ENCODE results near the gene TIGIT. TPM values are rescaled to one million over a fixed set of nuclear protein-coding genes. Genes with fewer than 3 reads are reported as not detected.
"Not testable (repeated sequence)": the region's sequence is repeated elsewhere in the genome, so short reads cannot be mapped to it uniquely, and the experiment has no call there.

The TIGIT gene
- total RNA-seq, 1 donor from 2014 or later, result not detected

DNA sequence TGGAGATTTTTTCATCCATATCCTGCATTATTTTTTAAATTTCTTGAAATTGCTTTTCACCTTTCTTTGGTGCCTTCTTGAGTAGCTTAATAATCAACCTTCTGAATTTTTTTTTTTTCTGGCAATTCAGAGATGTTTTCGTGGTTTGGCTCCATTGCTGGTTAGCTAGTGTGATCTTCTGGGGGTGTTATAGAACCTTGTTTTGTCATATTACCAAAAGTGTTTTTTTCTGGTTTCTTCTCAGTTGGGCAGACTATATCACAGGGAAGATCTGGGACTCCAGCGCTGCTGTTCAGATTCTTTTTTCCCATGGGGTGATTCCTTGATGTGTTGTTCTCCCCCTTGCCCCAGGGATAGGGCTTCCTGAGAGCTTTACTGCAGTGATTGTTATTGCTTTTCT, 23.8 kb upstream of the TIGIT start:
- H3K9me3 Mint-ChIP-seq, result peaks cover 13% of the 10 kb centered on the region
- H3K4me1 Mint-ChIP-seq, result no peaks in the 10 kb centered on the region
- DNase-seq (ENCODE audit: low read depth, low spot score), result no peak
- peaks cover 9% of the 10 kb centered on the region for H3K36me3 Mint-ChIP-seq (ENCODE audit: low read depth)
- no peak overlapping the region for H3K4me3 Mint-ChIP-seq
- no peak overlapping the region for H3K27ac Mint-ChIP-seq (ENCODE audit: unreplicated experiment)
- TF ChIP-seq, protein P1, sequence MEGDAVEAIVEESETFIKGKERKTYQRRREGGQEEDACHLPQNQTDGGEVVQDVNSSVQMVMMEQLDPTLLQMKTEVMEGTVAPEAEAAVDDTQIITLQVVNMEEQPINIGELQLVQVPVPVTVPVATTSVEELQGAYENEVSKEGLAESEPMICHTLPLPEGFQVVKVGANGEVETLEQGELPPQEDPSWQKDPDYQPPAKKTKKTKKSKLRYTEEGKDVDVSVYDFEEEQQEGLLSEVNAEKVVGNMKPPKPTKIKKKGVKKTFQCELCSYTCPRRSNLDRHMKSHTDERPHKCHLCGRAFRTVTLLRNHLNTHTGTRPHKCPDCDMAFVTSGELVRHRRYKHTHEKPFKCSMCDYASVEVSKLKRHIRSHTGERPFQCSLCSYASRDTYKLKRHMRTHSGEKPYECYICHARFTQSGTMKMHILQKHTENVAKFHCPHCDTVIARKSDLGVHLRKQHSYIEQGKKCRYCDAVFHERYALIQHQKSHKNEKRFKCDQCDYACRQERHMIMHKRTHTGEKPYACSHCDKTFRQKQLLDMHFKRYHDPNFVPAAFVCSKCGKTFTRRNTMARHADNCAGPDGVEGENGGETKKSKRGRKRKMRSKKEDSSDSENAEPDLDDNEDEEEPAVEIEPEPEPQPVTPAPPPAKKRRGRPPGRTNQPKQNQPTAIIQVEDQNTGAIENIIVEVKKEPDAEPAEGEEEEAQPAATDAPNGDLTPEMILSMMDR (conservative IDR thresholded peaks at IDR 0.05), result no peak
- H3K27me3 Mint-ChIP-seq (ENCODE audit: low read depth), result no peaks in the 10 kb centered on the region

- H3K36me3 Mint-ChIP-seq (ENCODE audit: low read depth), result peaks cover 9% of the 10 kb centered on the region
- no peaks in the 10 kb centered on the region for H3K27me3 Mint-ChIP-seq (ENCODE audit: low read depth)
- TF ChIP-seq, protein P1 (conservative IDR thresholded peaks at IDR 0.05), result no peak
- peaks cover 16% of the 10 kb centered on the region for H3K9me3 Mint-ChIP-seq
- H3K27ac Mint-ChIP-seq (ENCODE audit: unreplicated experiment), result no peak overlapping the region
- no peak overlapping the region for H3K4me3 Mint-ChIP-seq
- no peak for DNase-seq (ENCODE audit: low read depth, low spot score)
- no peaks in the 10 kb centered on the region for H3K4me1 Mint-ChIP-seq
Measured at GRCh38 chr3:114272271-114272670, 21.6 kb upstream of the TIGIT start.

DNA sequence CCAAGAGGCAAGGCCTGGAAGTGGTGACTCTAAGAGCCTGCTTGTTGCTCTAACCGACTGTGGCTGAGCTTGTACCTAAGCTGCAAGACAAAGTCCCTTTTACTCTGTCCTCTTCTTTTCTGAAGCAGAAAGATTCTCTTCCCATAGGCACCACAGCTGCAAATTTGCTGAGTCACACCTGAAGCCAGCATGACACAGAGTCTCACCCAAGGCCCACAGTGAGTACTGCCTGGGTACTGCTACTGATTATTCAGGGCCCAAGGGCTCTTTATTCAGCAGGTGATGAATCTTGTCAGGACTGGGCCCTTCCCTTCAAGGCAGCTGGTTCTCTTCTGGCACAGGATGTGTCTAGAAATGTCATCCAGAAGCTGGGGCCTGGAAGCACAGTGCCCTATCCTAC, 18.9 kb upstream of the TIGIT start:
- no peaks in the 10 kb centered on the region for H3K4me1 Mint-ChIP-seq
- no peak for DNase-seq (ENCODE audit: low read depth, low spot score)
- no peaks in the 10 kb centered on the region for H3K27me3 Mint-ChIP-seq (ENCODE audit: low read depth)
- no peak overlapping the region for H3K27ac Mint-ChIP-seq (ENCODE audit: unreplicated experiment)
- peaks cover 3% of the 10 kb centered on the region for H3K36me3 Mint-ChIP-seq (ENCODE audit: low read depth)
- H3K4me3 Mint-ChIP-seq, result no peak overlapping the region
- TF ChIP-seq, protein P1 (conservative IDR thresholded peaks at IDR 0.05), result no peak
- peaks cover 10% of the 10 kb centered on the region for H3K9me3 Mint-ChIP-seq

- H3K4me3 Mint-ChIP-seq; H3K27me3 Mint-ChIP-seq (ENCODE audit: low read depth); H3K27ac Mint-ChIP-seq (ENCODE audit: unreplicated experiment); DNase-seq (ENCODE audit: low read depth, low spot score); H3K36me3 Mint-ChIP-seq (ENCODE audit: low read depth); H3K4me1 Mint-ChIP-seq; H3K9me3 Mint-ChIP-seq: not testable (repeated sequence)
Measured at GRCh38 chr3:114276856-114277255, 17.0 kb upstream of the TIGIT start.

GRCh38 chr3:114284644-114285043, 9.2 kb upstream of the TIGIT start:
- DNase-seq (ENCODE audit: low read depth, low spot score), result no peak
- H3K4me3 Mint-ChIP-seq, result no peak overlapping the region
- H3K27me3 Mint-ChIP-seq (ENCODE audit: low read depth), result no peaks in the 10 kb centered on the region
- TF ChIP-seq, protein P1 (conservative IDR thresholded peaks at IDR 0.05), result no peak
- peaks cover 4% of the 10 kb centered on the region for H3K36me3 Mint-ChIP-seq (ENCODE audit: low read depth)
- H3K27ac Mint-ChIP-seq (ENCODE audit: unreplicated experiment), result no peak overlapping the region
- no peaks in the 10 kb centered on the region for H3K4me1 Mint-ChIP-seq
- H3K9me3 Mint-ChIP-seq, result peaks cover 9% of the 10 kb centered on the region

- peaks cover 9% of the 10 kb centered on the region for H3K9me3 Mint-ChIP-seq
- no peaks in the 10 kb centered on the region for H3K27me3 Mint-ChIP-seq (ENCODE audit: low read depth)
- H3K27ac Mint-ChIP-seq (ENCODE audit: unreplicated experiment), result no peak overlapping the region
- no peak for DNase-seq (ENCODE audit: low read depth, low spot score)
- TF ChIP-seq, protein P1 (conservative IDR thresholded peaks at IDR 0.05), result no peak
- H3K36me3 Mint-ChIP-seq (ENCODE audit: low read depth), result peaks cover 4% of the 10 kb centered on the region
- no peaks in the 10 kb centered on the region for H3K4me1 Mint-ChIP-seq
- H3K4me3 Mint-ChIP-seq, result no peak overlapping the region
Measured at GRCh38 chr3:114285648-114286230, 8.1 kb upstream of the TIGIT start.
